Hepatocyte (in vitro differentiated cells): ENCODE data around the gene SHC3. TPM values are rescaled to one million over a fixed set of nuclear protein-coding genes. Genes with fewer than 3 reads are reported as not detected.
A peak's percentile ranks its signal among the peaks of the same experiment; 100 is the strongest.

ENCODE experiments used
- DNase-seq: peaks from one replicate; pipeline ENCODE4 v3.0.0-alpha.2; 2016; ENCODE audit warnings: low spot score
- H2AFZ ChIP-seq: fragments of 200-600 bp; sonication (generic); 2 replicates; pipeline ENCODE4 v1.6.0; 2016; ENCODE audit warnings: antibody characterized with exemption, mild to moderate bottlenecking
- H3K27ac ChIP-seq: fragments of 200-600 bp; sonication (generic); 2 replicates; pipeline ENCODE4 v1.5.1; 2016; ENCODE audit warnings: mild to moderate bottlenecking
- H3K27me3 ChIP-seq: fragments of 200-600 bp; sonication (generic); 2 replicates; pipeline ENCODE4 v1.6.1; 2016
- H3K36me3 ChIP-seq: fragments of 200-600 bp; sonication (generic); replicated peaks from 2 replicates; pipeline ENCODE4 v1.5.1; 2016; ENCODE audit warnings: low read depth; ENCODE audit not compliant: insufficient read depth
- H3K4me1 ChIP-seq: fragments of 200-600 bp; sonication (generic); 2 replicates; pipeline ENCODE4 v1.5.1; 2016; ENCODE audit warnings: mild to moderate bottlenecking, moderate library complexity; ENCODE audit not compliant: insufficient read depth
- H3K4me2 ChIP-seq: fragments of 200-600 bp; sonication (generic); 2 replicates; pipeline ENCODE4 v1.6.0; 2016
- H3K4me3 ChIP-seq: fragments of 200-600 bp; sonication (generic); 2 replicates; pipeline ENCODE4 v1.5.1; 2016; ENCODE audit warnings: mild to moderate bottlenecking
- H3K79me2 ChIP-seq: fragments of 200-600 bp; sonication (generic); 2 replicates; pipeline ENCODE4 v1.6.0; 2017; ENCODE audit warnings: mild to moderate bottlenecking
- H3K9me2 ChIP-seq: fragments of 200-600 bp; sonication (generic); replicated peaks from 2 replicates; pipeline ENCODE4 v1.6.0; 2017; ENCODE audit warnings: mild to moderate bottlenecking; ENCODE audit not compliant: insufficient read depth
- H3K9me3 ChIP-seq: fragments of 200-600 bp; sonication (generic); 2 replicates; pipeline ENCODE4 v1.5.1; 2016; ENCODE audit warnings: low read depth, mild to moderate bottlenecking
- H4K20me1 ChIP-seq: fragments of 200-600 bp; sonication (generic); 2 replicates; pipeline ENCODE4 v1.6.0; 2016; ENCODE audit warnings: mild to moderate bottlenecking; ENCODE audit not compliant: insufficient read depth, poor library complexity, severe bottlenecking
- CTCF ChIP-seq: fragments of 200-600 bp; sonication (generic); IDR thresholded peaks from 2 replicates; pipeline ENCODE4 v1.5.1; 2016; ENCODE audit warnings: antibody characterized with exemption, mild to moderate bottlenecking; ENCODE audit not compliant: poor library complexity
- EZH2 ChIP-seq: fragments of 200-600 bp; sonication (generic); IDR thresholded peaks from 2 replicates; pipeline ENCODE4 v1.6.1; 2016; ENCODE audit warnings: antibody characterized with exemption, mild to moderate bottlenecking, borderline replicate concordance
- EZH2phosphoT487 ChIP-seq: fragments of 200-600 bp; sonication (generic); IDR thresholded peaks from one replicate; pipeline ENCODE4 v1.6.1; 2018; ENCODE audit warnings: antibody characterized with exemption, mild to moderate bottlenecking, low read depth, moderate library complexity; ENCODE audit not compliant: unreplicated experiment, severe bottlenecking
- WGBS: methylation state at CpG from one replicate; pipeline ENCODE4 v1.1.6; 2016; ENCODE audit warnings: low lambda C conversion rate; ENCODE audit errors: missing lambda C conversion rate; 5-methylcytosine and 5-hydroxymethylcytosine counted together
- polyA plus RNA-seq: library from polyadenylated mRNA; unstranded; fragments of >200 nt; fragmentation: Nextera tagmentation; extraction: Ambion mirVana; gene quantifications from 2 replicates; pipeline ENCODE4 v1.2.1, GENCODE V29; 2016
- total RNA-seq: library from RNA; depleted of rRNA; stranded (reverse); fragments of >200 nt; gene quantifications from 2 replicates; pipeline ENCODE4 v1.2.3, GENCODE V29; 2014

Gene SHC3
- total and polyA plus RNA-seq, 2 experiments from 2014 or later = 1.5 to 1.8 TPM

DNA sequence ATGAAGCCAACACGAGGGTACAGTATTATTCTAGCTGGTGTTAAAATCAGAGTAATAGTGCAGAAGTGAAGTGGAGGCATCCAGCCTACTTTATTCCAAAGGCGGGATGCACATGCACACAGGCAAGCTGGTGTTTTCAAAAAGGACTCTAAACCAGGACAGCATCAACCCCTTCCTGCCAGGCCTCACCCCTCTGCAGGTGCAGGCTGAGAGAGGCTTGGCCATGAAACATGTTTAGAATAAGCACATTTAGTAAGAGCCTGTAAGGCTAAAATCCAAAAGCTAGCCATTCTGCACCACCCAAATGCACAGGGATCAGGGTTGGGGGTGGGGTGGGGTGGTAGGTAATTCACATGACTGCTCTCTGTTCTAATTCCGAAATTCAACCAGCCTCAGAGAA is 71.2 kb downstream of the SHC3 start:
- no peaks in the 10 kb centered on the region for H3K9me2 ChIP-seq
- no peaks in the 10 kb centered on the region for H3K9me3 ChIP-seq
- no peaks in the 10 kb centered on the region for H4K20me1 ChIP-seq
- no peak overlapping the region for H3K4me3 ChIP-seq
- no peaks in the 10 kb centered on the region for H3K36me3 ChIP-seq
- no peak for DNase-seq
- H3K4me1 ChIP-seq = no peaks in the 10 kb centered on the region
- no peak overlapping the region for H2AFZ ChIP-seq
- no peak overlapping the region for H3K27ac ChIP-seq
- H3K4me2 ChIP-seq = no peak overlapping the region
- TF ChIP-seq EZH2phosphoT487 (no peak), EZH2 (no peak), CTCF (no peak)
- WGBS = 87% methylated on average over 3 of the region's 3 CpGs
- H3K27me3 ChIP-seq = no peaks in the 10 kb centered on the region
- H3K79me2 ChIP-seq = no peaks in the 10 kb centered on the region

- Histone ChIP-seq H3K9me3 (no peaks in the 10 kb centered on the region), H2AFZ (no peak overlapping the region), H3K79me2 (no peaks in the 10 kb centered on the region), H3K4me1 (no peaks in the 10 kb centered on the region), H4K20me1 (no peaks in the 10 kb centered on the region), H3K4me3 (no peak overlapping the region), H3K27me3 (no peaks in the 10 kb centered on the region), H3K27ac (no peak overlapping the region), H3K9me2 (no peaks in the 10 kb centered on the region), H3K4me2 (no peak overlapping the region), H3K36me3 (no peaks in the 10 kb centered on the region)
- WGBS = 95% methylated on average over 10 of the region's 10 CpGs
- no peak for DNase-seq
- TF ChIP-seq CTCF (no peak), EZH2 (no peak), EZH2phosphoT487 (no peak)
Observed at GRCh38 chr9:89106224-89106851, 72.3 kb downstream of the SHC3 start.

- H3K9me3 ChIP-seq = no peaks in the 10 kb centered on the region
- DNase-seq = no peak
- H3K4me2 ChIP-seq = no peak overlapping the region
- H3K27ac ChIP-seq = no peak overlapping the region
- TF ChIP-seq EZH2 = no peak
- H2AFZ ChIP-seq = no peak overlapping the region
- H4K20me1 ChIP-seq = no peaks in the 10 kb centered on the region
- no peak overlapping the region for H3K4me3 ChIP-seq
- no peaks in the 10 kb centered on the region for H3K36me3 ChIP-seq
- 76% methylated on average over 4 of the region's 4 CpGs for WGBS
- no peaks in the 10 kb centered on the region for H3K79me2 ChIP-seq
- H3K4me1 ChIP-seq = no peaks in the 10 kb centered on the region
- no peaks in the 10 kb centered on the region for H3K9me2 ChIP-seq
- no peaks in the 10 kb centered on the region for H3K27me3 ChIP-seq
Observed at GRCh38 chr9:89104821-89105220, 73.8 kb downstream of the SHC3 start.

GRCh38 chr9:89097219-89097618 is 81.4 kb downstream of the SHC3 start:
- TF ChIP-seq EZH2 (no peak), EZH2phosphoT487 (peak; percentile 82)
- Histone ChIP-seq H3K4me2 (no peak overlapping the region), H3K4me1 (no peaks in the 10 kb centered on the region), H3K79me2 (no peaks in the 10 kb centered on the region), H3K27me3 (no peaks in the 10 kb centered on the region), H2AFZ (no peak overlapping the region), H3K9me3 (no peaks in the 10 kb centered on the region), H3K27ac (no peak overlapping the region), H3K36me3 (no peaks in the 10 kb centered on the region), H3K4me3 (no peak overlapping the region), H4K20me1 (no peaks in the 10 kb centered on the region), H3K9me2 (no peaks in the 10 kb centered on the region)
- WGBS = 68% methylated on average over 2 of the region's 2 CpGs
- no peak for DNase-seq
